Testis (tissue), 2 donors: ENCODE results near the gene AKAP6.

Source experiments
- POLR2A ChIP-seq: fragments of 450-650 bp; IDR thresholded peaks from one replicate; pipeline ENCODE4 v1.6.1; 2017; ENCODE audit warnings: antibody characterized with exemption, mild to moderate bottlenecking, moderate library complexity
- TF ChIP-seq, protein P1 (sequence below), 3 experiments: fragments of 450-650 bp in 2 of 3; fragments of 200-600 bp in 1 of 3; sonication (generic) in 1 of 3; IDR thresholded peaks; one replicate each; pipeline ENCODE4 v1.5.1; 2016 to 2019; ENCODE audit warnings: antibody characterized with exemption in 3 of 3, mild to moderate bottlenecking in 2 of 3, moderate library complexity in 1 of 3

DNA sequence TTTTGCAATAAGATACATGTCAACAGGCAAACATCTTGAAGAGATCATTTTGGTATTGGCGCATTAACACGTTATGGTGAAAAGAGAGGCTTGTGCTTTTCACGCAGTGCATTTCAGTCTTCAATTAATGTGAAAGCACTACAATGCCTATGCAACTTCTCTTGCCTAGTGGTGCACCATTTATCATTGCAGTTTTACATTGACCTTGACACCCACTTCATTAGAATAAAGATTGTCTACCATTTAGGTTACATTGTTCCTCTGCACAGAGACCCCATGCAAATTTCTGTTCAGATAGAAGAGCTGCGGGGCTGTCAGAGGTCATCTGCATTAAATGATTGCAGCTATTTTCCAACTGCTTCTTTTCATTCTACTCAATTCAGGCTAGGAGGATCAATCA lies 397.4 kb downstream of the AKAP6 start:
- TF ChIP-seq, protein P1, sequence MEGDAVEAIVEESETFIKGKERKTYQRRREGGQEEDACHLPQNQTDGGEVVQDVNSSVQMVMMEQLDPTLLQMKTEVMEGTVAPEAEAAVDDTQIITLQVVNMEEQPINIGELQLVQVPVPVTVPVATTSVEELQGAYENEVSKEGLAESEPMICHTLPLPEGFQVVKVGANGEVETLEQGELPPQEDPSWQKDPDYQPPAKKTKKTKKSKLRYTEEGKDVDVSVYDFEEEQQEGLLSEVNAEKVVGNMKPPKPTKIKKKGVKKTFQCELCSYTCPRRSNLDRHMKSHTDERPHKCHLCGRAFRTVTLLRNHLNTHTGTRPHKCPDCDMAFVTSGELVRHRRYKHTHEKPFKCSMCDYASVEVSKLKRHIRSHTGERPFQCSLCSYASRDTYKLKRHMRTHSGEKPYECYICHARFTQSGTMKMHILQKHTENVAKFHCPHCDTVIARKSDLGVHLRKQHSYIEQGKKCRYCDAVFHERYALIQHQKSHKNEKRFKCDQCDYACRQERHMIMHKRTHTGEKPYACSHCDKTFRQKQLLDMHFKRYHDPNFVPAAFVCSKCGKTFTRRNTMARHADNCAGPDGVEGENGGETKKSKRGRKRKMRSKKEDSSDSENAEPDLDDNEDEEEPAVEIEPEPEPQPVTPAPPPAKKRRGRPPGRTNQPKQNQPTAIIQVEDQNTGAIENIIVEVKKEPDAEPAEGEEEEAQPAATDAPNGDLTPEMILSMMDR (IDR thresholded peaks at IDR 0.05): no peak
- TF ChIP-seq POLR2A: no peak
